CD4-positive, alpha-beta T cell (primary cell): Measurements from ENCODE around the gene VCAN. TPM values are rescaled to one million over a fixed set of nuclear protein-coding genes. Genes with fewer than 3 reads are reported as not detected.

Source experiments
- ATAC-seq: fragments of 200-7000 bp; cut with Tn5 transposase; one replicate; pipeline ENCODE4 v1.10.0; 2022; ENCODE audit warnings: mild to moderate bottlenecking; ENCODE audit not compliant: poor library complexity
- CTCF ChIA-PET: fragments of 350-600 bp; sonication (Branson Sonifier 250); formaldehyde crosslinking; loops from one replicate; lab custom pipeline; 2021; ENCODE audit warnings: antibody characterized with exemption, inconsistent platforms; lab: Charles Lee
- POLR2A ChIA-PET: fragments of 350-600 bp; sonication (Branson Sonifier 250); formaldehyde crosslinking; loops from one replicate; lab custom pipeline; 2021; ENCODE audit warnings: antibody characterized with exemption, inconsistent platforms; lab: Charles Lee
- DNase-seq, 14 experiments: peaks; one replicate each; pipeline ENCODE4 v3.0.0-alpha.2; 2013 to 2020; ENCODE audit warnings: mixed read lengths in 2 of 14
- H3K27ac ChIP-seq, 2 donors: one replicate each; pipeline versions ENCODE4 v1.5.1 to v1.7.0; 2013; ENCODE audit warnings: low read length in 2 of 2, low read depth in 1 of 2, mild to moderate bottlenecking in 1 of 2
- H3K27me3 ChIP-seq, 2 experiments: 1 replicate in 1 of 2; 2 replicates in 1 of 2; pipeline versions ENCODE4 v1.6.1 to v1.7.0; 2013; ENCODE audit warnings: low read length in 2 of 2, control low read depth in 1 of 2, mild to moderate bottlenecking in 1 of 2, moderate library complexity in 1 of 2; ENCODE audit not compliant: insufficient read depth in 2 of 2, control insufficient read depth in 1 of 2
- H3K36me3 ChIP-seq: one replicate; pipeline ENCODE4 v1.6.1; 2013; ENCODE audit warnings: low read length, control low read depth; ENCODE audit not compliant: insufficient read depth
- H3K4me1 ChIP-seq: one replicate; pipeline ENCODE4 v1.6.1; 2013; ENCODE audit warnings: low read length, control low read depth; ENCODE audit not compliant: insufficient read depth
- H3K4me3 ChIP-seq: one replicate; pipeline ENCODE4 v1.5.1; 2013; ENCODE audit warnings: mild to moderate bottlenecking, low read length, moderate library complexity
- H3K9me3 ChIP-seq, 2 experiments: 1 replicate in 1 of 2; 2 replicates in 1 of 2; pipeline versions ENCODE4 v1.6.1 to v1.7.0; 2013; ENCODE audit warnings: low read length in 2 of 2, mild to moderate bottlenecking in 2 of 2, control low read depth in 1 of 2, moderate library complexity in 1 of 2; ENCODE audit not compliant: control insufficient read depth in 1 of 2, insufficient read depth in 1 of 2
- H3K27ac Mint-ChIP-seq: one replicate; pipeline ENCODE4 v1.8.0; 2020; ENCODE audit warnings: mixed read lengths
- H3K27me3 Mint-ChIP-seq: one replicate; pipeline ENCODE4 v1.8.0; 2021; ENCODE audit warnings: mixed read lengths
- H3K36me3 Mint-ChIP-seq: one replicate; pipeline ENCODE4 v1.8.0; 2021; ENCODE audit warnings: low read depth, mixed read lengths
- H3K4me1 Mint-ChIP-seq: one replicate; pipeline ENCODE4 v1.8.0; 2021; ENCODE audit warnings: low read depth, mixed read lengths
- H3K4me3 Mint-ChIP-seq: one replicate; pipeline ENCODE4 v1.8.0; 2020; ENCODE audit warnings: mild to moderate bottlenecking, mixed read lengths
- H3K9me3 Mint-ChIP-seq: one replicate; pipeline ENCODE4 v1.8.0; 2020; ENCODE audit warnings: mixed read lengths
- CTCF ChIP-seq: fragments of 200-600 bp; IDR thresholded peaks from one replicate; pipeline ENCODE4 v1.8.0; 2022; ENCODE audit warnings: antibody characterized with exemption, mild to moderate bottlenecking
- intact Hi-C, 2 experiments: fragments of 100-400 bp; cut with DNase I in 1 of 2; cut with micrococcal nuclease in 1 of 2; formaldehyde crosslinking; loops; one replicate each; pipeline versions ENCODE4 v1.15.1 to v1.9.0; 2023 to 2025; cut with DNase I, micrococcal nuclease
- total RNA-seq, 174 experiments: library from RNA in 2 of 174; stranded (reverse) in 2 of 174; gene quantifications; one replicate each; pipeline ENCODE4 v1.2.3 and lab custom pipeline; 2021 to 2026

VCAN gene
- total RNA-seq, 2 experiments from 2014 or later = 6.4 to 7.1 TPM

GRCh38 chr5:83562791-83563557 is 91.4 kb downstream of the VCAN start:
- CTCF ChIA-PET = interaction anchor here (0.8 to 1.5 kb wide), 2 partner anchors 921 to 1211 kb away, joined by 3 read pairs; no protein-coding TSS in a partner anchor
- Histone ChIP-seq H3K27ac (no peak overlapping the region), H3K4me3 (no peak overlapping the region), H3K4me1 (no peaks in the 10 kb centered on the region), H3K27me3 (peaks cover 0 to 9% of the 10 kb centered on the region in 2 experiments), H3K36me3 (no peaks in the 10 kb centered on the region), H3K9me3 (no peaks in the 10 kb centered on the region)
- DNase-seq (no peak), ATAC-seq (no peak)
- Mint-ChIP-seq H3K27me3 (peaks cover 25% of the 10 kb centered on the region), H3K9me3 (no peaks in the 10 kb centered on the region), H3K36me3 (no peaks in the 10 kb centered on the region), H3K4me1 (no peaks in the 10 kb centered on the region), H3K4me3 (no peak overlapping the region), H3K27ac (no peak overlapping the region)
- POLR2A ChIA-PET = no interaction called here
- intact Hi-C loops = loop anchor here in 1 of 2 experiments (1.0 to 10.0 kb wide), 3 partner anchors 768 to 1388 kb away; no protein-coding TSS in a partner anchor
- no peak for TF ChIP-seq CTCF

GRCh38 chr5:83563631-83564030 is 92.1 kb downstream of the VCAN start:
- no peak for TF ChIP-seq CTCF
- CTCF ChIA-PET = interaction anchor here (1.5 kb wide), 1 partner anchor 922 kb away, joined by 3 read pairs; no protein-coding TSS in a partner anchor
- intact Hi-C loops = loop anchor here (1.0 to 10.0 kb wide), 5 partner anchors 769 to 1389 kb away; no protein-coding TSS in a partner anchor
- Mint-ChIP-seq H3K36me3 (no peaks in the 10 kb centered on the region), H3K27me3 (peaks cover 30% of the 10 kb centered on the region), H3K9me3 (no peaks in the 10 kb centered on the region), H3K4me3 (no peak overlapping the region), H3K4me1 (no peaks in the 10 kb centered on the region), H3K27ac (no peak overlapping the region)
- Histone ChIP-seq H3K4me1 (no peaks in the 10 kb centered on the region), H3K4me3 (no peak overlapping the region), H3K27ac (no peak overlapping the region), H3K9me3 (no peaks in the 10 kb centered on the region), H3K27me3 (peaks cover 0 to 9% of the 10 kb centered on the region in 2 experiments), H3K36me3 (no peaks in the 10 kb centered on the region)
- ATAC-seq = no peak
- no peak for DNase-seq
- POLR2A ChIA-PET = no interaction called here

GRCh38 chr5:83564069-83564749 is 92.7 kb downstream of the VCAN start:
- CTCF ChIA-PET = interaction anchor here (0.6 to 1.5 kb wide), 4 partner anchors 281 to 1182 kb away, joined by 3 to 5 read pairs (median 4); no protein-coding TSS in a partner anchor
- H3K36me3 ChIP-seq = no peaks in the 10 kb centered on the region

More at GRCh38 chr5:83564069-83564749, 92.7 kb downstream of the VCAN start:
- peak; percentile 67 for TF ChIP-seq CTCF
- ATAC-seq (no peak), DNase-seq (peak in 3 of 14 experiments; percentile 36 to 55 (median 45))
- Histone ChIP-seq H3K4me3 (no peak overlapping the region), H3K27me3 (peaks cover 0 to 9% of the 10 kb centered on the region in 2 experiments), H3K9me3 (no peaks in the 10 kb centered on the region), H3K27ac (no peak overlapping the region), H3K4me1 (no peaks in the 10 kb centered on the region)
- intact Hi-C loops = loop anchor here (1.0 to 10.0 kb wide), 5 partner anchors 769 to 1389 kb away; no protein-coding TSS in a partner anchor
- H3K27me3 Mint-ChIP-seq = peaks cover 30% of the 10 kb centered on the region
- H3K27ac Mint-ChIP-seq = no peak overlapping the region
- H3K4me1 Mint-ChIP-seq = no peaks in the 10 kb centered on the region
- H3K4me3 Mint-ChIP-seq = no peak overlapping the region
- no peaks in the 10 kb centered on the region for H3K36me3 Mint-ChIP-seq
- H3K9me3 Mint-ChIP-seq = no peaks in the 10 kb centered on the region
- POLR2A ChIA-PET = no interaction called here
